ENCODE results near the gene EYA2. TPM values are rescaled to one million over a fixed set of nuclear protein-coding genes. Genes with fewer than 3 reads are reported as not detected.
A peak's percentile ranks its signal among the peaks of the same experiment; 100 is the strongest.

The EYA2 gene
- total RNA-seq, 1 experiment from 2014 or later = 0.25 TPM

GRCh38 chr20:47062226-47062890, 167.7 kb downstream of the EYA2 start:
- Mint-ChIP-seq H3K27ac (ENCODE audit: unreplicated experiment) (no peak overlapping the region), H3K36me3 (ENCODE audit: insufficient read depth, unreplicated experiment) (no peaks in the 10 kb centered on the region), H3K4me1 (ENCODE audit: low read depth, unreplicated experiment) (no peaks in the 10 kb centered on the region), H3K4me3 (ENCODE audit: unreplicated experiment) (no peak overlapping the region), H3K9me3 (ENCODE audit: unreplicated experiment) (peaks cover 32% of the 10 kb centered on the region), H3K27me3 (ENCODE audit: insufficient read depth, unreplicated experiment) (no peaks in the 10 kb centered on the region)
- intact Hi-C loops (cut with micrococcal nuclease; ENCODE audit: unreplicated experiment) = no loop called here
- Histone ChIP-seq H3K27me3 (replicated peaks; ENCODE audit: control insufficient read depth, insufficient read depth, low read length) (no peaks in the 10 kb centered on the region), H3K4me3 (ENCODE audit: low read depth, low read length) (no peak overlapping the region), H3K9me3 (peaks cover 22% of the 10 kb centered on the region), H3K36me3 (ENCODE audit: control insufficient read depth, insufficient read depth, low read length) (no peaks in the 10 kb centered on the region), H3K4me1 (no peaks in the 10 kb centered on the region)
- no TSS peak for BruUV-seq (replicated peaks)
- ChIA-PET CTCF (no interaction called here), POLR2A (no interaction called here)
- no peak for TF ChIP-seq CTCF (IDR thresholded peaks at IDR 0.05; ENCODE audit: insufficient read depth in 1 of 2, low read depth in 1 of 2, low read length in 1 of 2, severe bottlenecking in 1 of 2, unreplicated experiment in 1 of 2)
- peak in 1 of 2 experiments; percentile 22 for DNase-seq

- no peaks in the 10 kb centered on the region for H3K27me3 ChIP-seq (replicated peaks; ENCODE audit: control insufficient read depth, insufficient read depth, low read length)
- ChIA-PET POLR2A (no interaction called here), CTCF (no interaction called here)
- Mint-ChIP-seq H3K4me3 (ENCODE audit: unreplicated experiment) (no peak overlapping the region), H3K4me1 (ENCODE audit: low read depth, unreplicated experiment) (no peaks in the 10 kb centered on the region), H3K27me3 (ENCODE audit: insufficient read depth, unreplicated experiment) (no peaks in the 10 kb centered on the region), H3K9me3 (ENCODE audit: unreplicated experiment) (peaks cover 42% of the 10 kb centered on the region), H3K36me3 (ENCODE audit: insufficient read depth, unreplicated experiment) (no peaks in the 10 kb centered on the region), H3K27ac (ENCODE audit: unreplicated experiment) (no peak overlapping the region)
- intact Hi-C loops (cut with micrococcal nuclease; ENCODE audit: unreplicated experiment) = no loop called here
- H3K9me3 ChIP-seq = peaks cover 32% of the 10 kb centered on the region
- no peak overlapping the region for H3K4me3 ChIP-seq (ENCODE audit: low read depth, low read length)
- TF ChIP-seq CTCF (IDR thresholded peaks at IDR 0.05; ENCODE audit: insufficient read depth in 1 of 2, low read depth in 1 of 2, low read length in 1 of 2, severe bottlenecking in 1 of 2, unreplicated experiment in 1 of 2) = no peak
- no TSS peak for BruUV-seq (replicated peaks)
- peak in 1 of 2 experiments; percentile 22 for DNase-seq
- H3K36me3 ChIP-seq (ENCODE audit: control insufficient read depth, insufficient read depth, low read length) = no peaks in the 10 kb centered on the region
- no peaks in the 10 kb centered on the region for H3K4me1 ChIP-seq
These were observed 168.8 kb downstream of the EYA2 start for GRCh38 chr20:47063407-47063806.

- CTCF ChIA-PET = no interaction called here
- Mint-ChIP-seq H3K36me3 (ENCODE audit: insufficient read depth, unreplicated experiment) (no peaks in the 10 kb centered on the region), H3K27me3 (ENCODE audit: insufficient read depth, unreplicated experiment) (no peaks in the 10 kb centered on the region), H3K4me1 (ENCODE audit: low read depth, unreplicated experiment) (no peaks in the 10 kb centered on the region), H3K4me3 (ENCODE audit: unreplicated experiment) (no peak overlapping the region), H3K9me3 (ENCODE audit: unreplicated experiment) (peaks cover 46% of the 10 kb centered on the region), H3K27ac (ENCODE audit: unreplicated experiment) (no peak overlapping the region)
- Histone ChIP-seq H3K4me1 (no peaks in the 10 kb centered on the region), H3K36me3 (ENCODE audit: control insufficient read depth, insufficient read depth, low read length) (no peaks in the 10 kb centered on the region), H3K4me3 (ENCODE audit: low read depth, low read length) (no peak overlapping the region), H3K9me3 (peaks cover 36% of the 10 kb centered on the region), H3K27me3 (replicated peaks; ENCODE audit: control insufficient read depth, insufficient read depth, low read length) (no peaks in the 10 kb centered on the region)
- no TSS peak for BruUV-seq (replicated peaks)
- POLR2A ChIA-PET = no interaction called here
- peak in 1 of 2 experiments; percentile 23 for DNase-seq
- TF ChIP-seq CTCF (IDR thresholded peaks at IDR 0.05; ENCODE audit: insufficient read depth in 1 of 2, low read depth in 1 of 2, low read length in 1 of 2, severe bottlenecking in 1 of 2, unreplicated experiment in 1 of 2) = no peak
- intact Hi-C loops (cut with micrococcal nuclease; ENCODE audit: unreplicated experiment) = no loop called here
These were observed 169.2 kb downstream of the EYA2 start for GRCh38 chr20:47063808-47064207.

All from Caco-2 (cell line).